ENCODE data around the gene HDAC10.

GRCh38 chr22:50229370-50229769 is 21.7 kb downstream of the HDAC10 start:
- no peak for TF ChIP-seq EZH2 (IDR thresholded peaks at IDR 0.05; ENCODE audit: borderline replicate concordance)
- TF ChIP-seq, protein P1, sequence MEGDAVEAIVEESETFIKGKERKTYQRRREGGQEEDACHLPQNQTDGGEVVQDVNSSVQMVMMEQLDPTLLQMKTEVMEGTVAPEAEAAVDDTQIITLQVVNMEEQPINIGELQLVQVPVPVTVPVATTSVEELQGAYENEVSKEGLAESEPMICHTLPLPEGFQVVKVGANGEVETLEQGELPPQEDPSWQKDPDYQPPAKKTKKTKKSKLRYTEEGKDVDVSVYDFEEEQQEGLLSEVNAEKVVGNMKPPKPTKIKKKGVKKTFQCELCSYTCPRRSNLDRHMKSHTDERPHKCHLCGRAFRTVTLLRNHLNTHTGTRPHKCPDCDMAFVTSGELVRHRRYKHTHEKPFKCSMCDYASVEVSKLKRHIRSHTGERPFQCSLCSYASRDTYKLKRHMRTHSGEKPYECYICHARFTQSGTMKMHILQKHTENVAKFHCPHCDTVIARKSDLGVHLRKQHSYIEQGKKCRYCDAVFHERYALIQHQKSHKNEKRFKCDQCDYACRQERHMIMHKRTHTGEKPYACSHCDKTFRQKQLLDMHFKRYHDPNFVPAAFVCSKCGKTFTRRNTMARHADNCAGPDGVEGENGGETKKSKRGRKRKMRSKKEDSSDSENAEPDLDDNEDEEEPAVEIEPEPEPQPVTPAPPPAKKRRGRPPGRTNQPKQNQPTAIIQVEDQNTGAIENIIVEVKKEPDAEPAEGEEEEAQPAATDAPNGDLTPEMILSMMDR (IDR thresholded peaks at IDR 0.05; ENCODE audit: poor library complexity), result no peak
- no peak for TF ChIP-seq EZH2phosphoT487 (IDR thresholded peaks at IDR 0.05; ENCODE audit: low read depth, severe bottlenecking, unreplicated experiment)
